RWPE2 (cell line): Measurements from ENCODE around the gene HCRTR1.

Source experiments
- ATAC-seq: fragments of 200-7000 bp; cut with Tn5 transposase; 3 replicates; pipeline ENCODE4 v1.9.1; 2021; ENCODE audit warnings: low read depth
- DNase-seq: peaks from one replicate; pipeline ENCODE4 v3.0.0-alpha.2; 2020; ENCODE audit warnings: low spot score
- H3K27ac ChIP-seq: fragments of 450-650 bp; 2 replicates; pipeline ENCODE4 v1.5.1; 2017; ENCODE audit warnings: mild to moderate bottlenecking; ENCODE audit not compliant: poor library complexity, severe bottlenecking
- H3K27me3 ChIP-seq: fragments of 250-450 bp; sonication (Bioruptor Pico); 2 replicates; pipeline ENCODE4 v1.5.1; 2021; ENCODE audit warnings: mild to moderate bottlenecking, moderate library complexity; ENCODE audit not compliant: insufficient read depth, poor library complexity, severe bottlenecking
- H3K36me3 ChIP-seq: fragments of 250-450 bp; sonication (Bioruptor Pico); 2 replicates; pipeline ENCODE4 v1.5.1; 2020; ENCODE audit warnings: low read depth, mild to moderate bottlenecking, moderate library complexity
- H3K4me1 ChIP-seq: fragments of 250-450 bp; sonication (Bioruptor Pico); 2 replicates; pipeline ENCODE4 v1.5.1; 2021; ENCODE audit warnings: mild to moderate bottlenecking, moderate library complexity; ENCODE audit not compliant: insufficient read depth, poor library complexity, severe bottlenecking
- H3K4me3 ChIP-seq: fragments of 250-450 bp; sonication (Bioruptor Pico); 2 replicates; pipeline ENCODE4 v1.5.1; 2021; ENCODE audit warnings: mild to moderate bottlenecking, moderate library complexity; ENCODE audit not compliant: severe bottlenecking
- H3K9me3 ChIP-seq: fragments of 250-450 bp; sonication (Bioruptor Pico); 2 replicates; pipeline ENCODE4 v1.5.1; 2021; ENCODE audit warnings: mild to moderate bottlenecking, moderate library complexity; ENCODE audit not compliant: severe bottlenecking
- TF ChIP-seq, protein P1 (sequence below): fragments of 450-650 bp; IDR thresholded peaks from one replicate; pipeline ENCODE4 v1.5.1; 2017; ENCODE audit warnings: mild to moderate bottlenecking, moderate library complexity; ENCODE audit not compliant: poor library complexity, severe bottlenecking

HCRTR1 gene

DNA sequence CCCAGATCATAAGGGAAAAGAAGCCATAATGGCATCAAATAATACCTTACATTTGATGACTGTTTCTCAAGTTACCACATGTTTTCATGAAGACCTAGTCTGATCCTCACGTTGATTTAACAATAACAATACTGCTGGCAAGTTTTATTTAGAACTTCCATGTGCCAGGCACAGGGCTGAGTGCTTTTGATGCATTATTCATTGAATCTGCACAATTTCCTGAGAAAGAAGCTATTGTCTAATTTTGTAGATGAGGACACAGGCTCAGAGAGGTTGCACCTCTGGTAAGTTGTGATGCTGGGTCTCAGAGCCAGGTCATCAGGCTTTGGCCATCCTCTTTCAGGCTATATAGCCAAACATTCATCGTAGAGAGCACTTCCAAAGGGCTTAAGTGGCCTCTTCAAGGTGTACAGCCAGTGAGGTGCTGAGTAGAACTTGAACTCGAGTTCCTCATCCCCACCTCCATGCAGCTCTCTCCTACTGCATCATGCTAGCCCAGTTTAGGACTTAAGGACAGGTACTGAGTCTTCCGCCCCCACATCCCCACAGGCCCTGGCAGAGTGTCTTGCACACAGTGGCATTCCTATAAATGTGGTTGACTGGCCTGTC, 35.5 kb downstream of the HCRTR1 start:
- ATAC-seq (no peak), DNase-seq (no peak)
- Histone ChIP-seq H3K4me1 (no peaks in the 10 kb centered on the region), H3K4me3 (no peak overlapping the region), H3K36me3 (peaks cover 38% of the 10 kb centered on the region), H3K9me3 (no peaks in the 10 kb centered on the region), H3K27me3 (no peaks in the 10 kb centered on the region), H3K27ac (no peak overlapping the region)
- TF ChIP-seq, protein P1, sequence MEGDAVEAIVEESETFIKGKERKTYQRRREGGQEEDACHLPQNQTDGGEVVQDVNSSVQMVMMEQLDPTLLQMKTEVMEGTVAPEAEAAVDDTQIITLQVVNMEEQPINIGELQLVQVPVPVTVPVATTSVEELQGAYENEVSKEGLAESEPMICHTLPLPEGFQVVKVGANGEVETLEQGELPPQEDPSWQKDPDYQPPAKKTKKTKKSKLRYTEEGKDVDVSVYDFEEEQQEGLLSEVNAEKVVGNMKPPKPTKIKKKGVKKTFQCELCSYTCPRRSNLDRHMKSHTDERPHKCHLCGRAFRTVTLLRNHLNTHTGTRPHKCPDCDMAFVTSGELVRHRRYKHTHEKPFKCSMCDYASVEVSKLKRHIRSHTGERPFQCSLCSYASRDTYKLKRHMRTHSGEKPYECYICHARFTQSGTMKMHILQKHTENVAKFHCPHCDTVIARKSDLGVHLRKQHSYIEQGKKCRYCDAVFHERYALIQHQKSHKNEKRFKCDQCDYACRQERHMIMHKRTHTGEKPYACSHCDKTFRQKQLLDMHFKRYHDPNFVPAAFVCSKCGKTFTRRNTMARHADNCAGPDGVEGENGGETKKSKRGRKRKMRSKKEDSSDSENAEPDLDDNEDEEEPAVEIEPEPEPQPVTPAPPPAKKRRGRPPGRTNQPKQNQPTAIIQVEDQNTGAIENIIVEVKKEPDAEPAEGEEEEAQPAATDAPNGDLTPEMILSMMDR = no peak

DNA sequence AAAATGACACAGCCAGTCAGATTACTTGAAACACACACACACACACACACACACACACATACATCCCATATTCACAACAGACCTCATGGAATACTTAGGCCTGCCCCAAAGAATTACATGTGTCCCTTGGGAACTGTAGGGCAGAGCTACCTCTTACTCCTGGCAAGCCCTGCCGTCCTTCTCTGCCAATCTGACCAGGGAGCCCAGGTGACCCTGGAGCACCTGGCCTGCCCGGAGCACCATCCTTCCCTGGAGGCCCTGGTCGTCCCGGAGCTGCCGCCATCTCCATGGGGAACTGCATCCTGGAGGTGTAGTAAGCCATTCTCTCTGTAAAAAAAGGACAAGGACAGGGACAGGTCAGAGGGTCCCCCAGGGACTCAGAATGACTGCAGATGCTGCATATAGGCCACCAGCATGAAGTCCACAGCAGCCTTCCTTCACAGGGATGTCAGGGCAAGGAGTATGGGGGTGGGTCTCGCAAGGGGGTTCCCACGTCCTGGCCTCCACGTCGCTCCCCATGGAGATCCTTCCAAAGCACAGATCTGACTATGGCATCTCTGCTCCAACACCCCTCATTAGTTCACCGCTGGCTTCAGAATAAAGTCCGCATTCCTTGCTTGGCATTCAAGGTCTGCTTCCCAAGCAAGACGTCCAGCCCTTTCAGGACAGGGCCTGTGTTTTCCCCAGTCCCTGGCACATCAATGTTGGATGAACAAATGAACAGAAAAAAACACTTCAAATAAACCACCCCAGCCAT, 36.4 kb downstream of the HCRTR1 start:
- Histone ChIP-seq H3K36me3 (peaks cover 47% of the 10 kb centered on the region), H3K27me3 (no peaks in the 10 kb centered on the region), H3K9me3 (no peaks in the 10 kb centered on the region), H3K27ac (no peak overlapping the region), H3K4me3 (no peak overlapping the region), H3K4me1 (no peaks in the 10 kb centered on the region)
- TF ChIP-seq, protein P1 = no peak
- DNase-seq (no peak), ATAC-seq (no peak)

DNA sequence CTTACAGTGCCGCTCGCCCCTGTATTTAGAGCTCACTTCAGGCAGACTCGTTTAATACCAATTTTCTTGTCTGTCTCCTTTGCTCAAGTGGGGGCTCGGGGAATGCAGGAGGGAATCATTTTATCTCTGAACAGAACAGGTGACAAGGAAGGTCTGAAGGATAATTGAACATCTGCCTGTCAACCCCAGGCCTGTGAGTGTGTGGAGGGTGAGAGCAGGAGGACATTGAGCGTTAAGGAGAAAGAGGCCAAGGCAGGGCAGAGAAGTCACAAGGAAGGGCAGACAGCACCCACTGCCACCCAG, 36.9 kb downstream of the HCRTR1 start:
- DNase-seq = no peak
- TF ChIP-seq, protein P1 = no peak
- no peaks in the 10 kb centered on the region for H3K27me3 ChIP-seq
- no peak overlapping the region for H3K4me3 ChIP-seq
- no peaks in the 10 kb centered on the region for H3K4me1 ChIP-seq
- H3K36me3 ChIP-seq = peaks cover 53% of the 10 kb centered on the region
- H3K9me3 ChIP-seq = no peaks in the 10 kb centered on the region
- H3K27ac ChIP-seq = no peak overlapping the region
- ATAC-seq = no peak

DNA sequence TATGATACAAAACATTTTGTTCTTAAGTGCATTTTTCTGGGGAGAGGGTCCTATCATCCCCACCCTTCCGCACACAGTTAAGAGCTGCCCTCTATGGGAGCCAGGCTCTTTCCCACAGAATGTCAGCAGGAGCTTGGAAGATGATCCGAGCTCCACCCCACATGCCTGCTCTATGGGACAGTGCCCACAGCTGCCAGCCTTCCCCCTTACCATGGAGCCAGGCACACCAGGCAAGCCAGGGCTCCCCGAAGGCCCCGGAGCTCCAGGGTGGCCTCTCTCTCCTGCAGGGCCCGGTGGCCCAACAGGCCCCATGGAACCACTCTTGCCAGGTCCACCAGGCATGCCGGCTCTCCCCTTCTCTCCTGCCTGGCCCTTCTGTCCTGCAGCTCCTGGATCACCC, 37.6 kb downstream of the HCRTR1 start:
- Histone ChIP-seq H3K27me3 (no peaks in the 10 kb centered on the region), H3K4me3 (no peak overlapping the region), H3K4me1 (no peaks in the 10 kb centered on the region), H3K36me3 (peaks cover 57% of the 10 kb centered on the region), H3K9me3 (no peaks in the 10 kb centered on the region), H3K27ac (no peak overlapping the region)
- ATAC-seq (no peak), DNase-seq (no peak)
- TF ChIP-seq, protein P1 = no peak

DNA sequence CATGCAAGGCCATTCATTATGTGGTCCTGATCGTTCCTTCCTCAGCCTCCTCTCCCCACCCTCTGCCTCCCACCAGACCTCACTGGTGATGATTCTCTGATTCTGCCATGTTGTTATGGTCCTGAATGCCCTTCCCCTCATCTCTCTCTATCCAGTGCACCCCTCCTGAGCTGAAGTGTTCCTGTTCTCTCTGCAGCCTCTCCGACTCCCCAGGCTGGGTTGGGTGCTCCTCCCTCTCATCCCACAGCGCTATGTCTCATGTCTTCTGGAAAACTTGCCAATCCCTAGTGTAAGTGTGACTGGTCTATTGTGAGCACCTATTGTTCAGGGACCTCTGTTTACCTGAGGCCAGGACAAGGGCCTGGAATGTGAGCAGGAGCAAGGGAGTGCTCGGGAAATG, 38.3 kb downstream of the HCRTR1 start:
- no peak overlapping the region for H3K4me3 ChIP-seq
- no peaks in the 10 kb centered on the region for H3K4me1 ChIP-seq
- no peak overlapping the region for H3K27ac ChIP-seq
- H3K27me3 ChIP-seq = no peaks in the 10 kb centered on the region
- no peak for ATAC-seq
- DNase-seq = no peak
- TF ChIP-seq, protein P1 = no peak
- no peaks in the 10 kb centered on the region for H3K9me3 ChIP-seq
- H3K36me3 ChIP-seq = peaks cover 63% of the 10 kb centered on the region
